B cell (primary cell): ENCODE data around the gene PLA2G2F. TPM values are rescaled to one million over a fixed set of nuclear protein-coding genes. Genes with fewer than 3 reads are reported as not detected.

Source experiments
- ATAC-seq: fragments of 200-7000 bp; cut with Tn5 transposase; one replicate; pipeline ENCODE4 v1.10.0; 2021; ENCODE audit warnings: low read depth, mild to moderate bottlenecking, moderate number of reproducible peaks, moderate library complexity
- CTCF ChIA-PET: fragments of 350-600 bp; sonication (Branson Sonifier 250); formaldehyde crosslinking; loops from one replicate; lab custom pipeline; 2021; ENCODE audit warnings: antibody characterized with exemption, inconsistent platforms; lab: Charles Lee
- POLR2A ChIA-PET: fragments of 350-600 bp; sonication (Branson Sonifier 250); formaldehyde crosslinking; loops from one replicate; lab custom pipeline; 2021; ENCODE audit warnings: antibody characterized with exemption; lab: Charles Lee
- DNase-seq: peaks from one replicate; pipeline ENCODE4 v3.0.0; 2013
- H2AFZ ChIP-seq: 2 replicates; pipeline ENCODE4 v1.6.1; 2012; ENCODE audit warnings: mild to moderate bottlenecking, low read depth, low read length; ENCODE audit not compliant: insufficient read depth, poor library complexity, severe bottlenecking
- H3K27ac ChIP-seq, 2 donors: 1 replicate in 1 of 2; 2 replicates in 1 of 2; pipeline ENCODE4 v1.5.1; 2012 to 2013; ENCODE audit warnings: low read length in 2 of 2, mild to moderate bottlenecking in 2 of 2, moderate library complexity in 1 of 2
- H3K27me3 ChIP-seq, 4 experiments: fragments of 200-600 bp in 1 of 4; sonication (generic) in 1 of 4; replicated peaks in 1 of 4; 1 replicate in 2 of 4; 2 replicates in 2 of 4; pipeline versions ENCODE4 v1.6.1 to v1.7.0; 2013 to 2016; ENCODE audit warnings: low read length in 3 of 4, mild to moderate bottlenecking in 2 of 4, mixed read lengths in 1 of 4, moderate library complexity in 1 of 4; ENCODE audit not compliant: insufficient read depth in 4 of 4, control insufficient read depth in 3 of 4; ENCODE audit errors: control extremely low read depth in 1 of 4
- H3K36me3 ChIP-seq, 2 experiments: replicated peaks in 1 of 2; 1 replicate in 1 of 2; 2 replicates in 1 of 2; pipeline versions ENCODE4 v1.6.1 to v1.7.1; 2013; ENCODE audit warnings: low read length in 1 of 2; ENCODE audit not compliant: insufficient read depth in 2 of 2, control insufficient read depth in 1 of 2; ENCODE audit errors: control extremely low read depth in 1 of 2, extremely low read depth in 1 of 2
- H3K4me1 ChIP-seq, 2 donors: fragments of 200-600 bp in 1 of 2; sonication (generic) in 1 of 2; 1 replicate in 1 of 2; 2 replicates in 1 of 2; pipeline versions ENCODE4 v1.5.1 to v1.6.1; 2013 to 2017; ENCODE audit warnings: low read length in 2 of 2; ENCODE audit not compliant: control insufficient read depth in 2 of 2, insufficient read depth in 2 of 2
- H3K4me2 ChIP-seq: replicated peaks from 2 replicates; pipeline ENCODE3; 2012; ENCODE audit warnings: mild to moderate bottlenecking, low read depth, low read length; ENCODE audit not compliant: poor library complexity, severe bottlenecking
- H3K4me3 ChIP-seq, 5 experiments: fragments of 200-600 bp in 1 of 5; sonication (generic) in 1 of 5; 1 replicate in 3 of 5; 2 replicates in 2 of 5; pipeline versions ENCODE4 v1.5.1 to v1.7.0; 2011 to 2016; ENCODE audit warnings: low read length in 4 of 5, mild to moderate bottlenecking in 4 of 5, low read depth in 2 of 5, control low read depth in 1 of 5, moderate library complexity in 1 of 5; ENCODE audit not compliant: insufficient read depth in 1 of 5; ENCODE audit errors: control extremely low read depth in 1 of 5, extremely low read depth in 1 of 5
- H3K79me2 ChIP-seq: fragments of 200-600 bp; sonication (generic); one replicate; pipeline ENCODE4 v1.6.0; 2016; ENCODE audit warnings: low read length; ENCODE audit not compliant: control insufficient read depth, insufficient read depth
- H3K9ac ChIP-seq: fragments of 200-600 bp; sonication (generic); 2 replicates; pipeline ENCODE4 v1.6.1; 2017; ENCODE audit warnings: mild to moderate bottlenecking, low read length, moderate library complexity
- H3K9me3 ChIP-seq, 3 donors: one replicate each; pipeline versions ENCODE4 v1.6.1 to v1.7.1; 2013; ENCODE audit warnings: low read length in 2 of 3; ENCODE audit not compliant: control insufficient read depth in 2 of 3, insufficient read depth in 1 of 3; ENCODE audit errors: control extremely low read depth in 1 of 3
- H4K20me1 ChIP-seq: 2 replicates; pipeline ENCODE4 v1.6.0; 2012; ENCODE audit warnings: mild to moderate bottlenecking, low read length; ENCODE audit not compliant: insufficient read depth, control insufficient read depth, poor library complexity, severe bottlenecking
- H3K27ac Mint-ChIP-seq: one replicate; pipeline ENCODE4 v1.8.0; 2021; ENCODE audit warnings: mixed read lengths
- H3K27me3 Mint-ChIP-seq: one replicate; pipeline ENCODE4 v1.8.0; 2021; ENCODE audit warnings: mixed read lengths
- H3K4me1 Mint-ChIP-seq: one replicate; pipeline ENCODE4 v1.8.0; 2021; ENCODE audit warnings: mixed read lengths
- H3K4me3 Mint-ChIP-seq: one replicate; pipeline ENCODE4 v1.8.0; 2021; ENCODE audit warnings: mixed read lengths
- H3K9me3 Mint-ChIP-seq: one replicate; pipeline ENCODE4 v1.8.0; 2022; ENCODE audit warnings: mixed read lengths; ENCODE audit not compliant: insufficient read depth
- CTCF ChIP-seq: fragments of 200-600 bp; IDR thresholded peaks from one replicate; pipeline ENCODE4 v1.8.0; 2022; ENCODE audit warnings: antibody characterized with exemption, mild to moderate bottlenecking
- EZH2 ChIP-seq: IDR thresholded peaks from 2 replicates; pipeline ENCODE4 v1.6.1; 2012; ENCODE audit warnings: borderline replicate concordance, low read depth, mild to moderate bottlenecking, moderate library complexity, low read length; ENCODE audit not compliant: insufficient read depth, poor library complexity, severe bottlenecking
- WGBS: methylation state at CpG from one replicate; pipeline ENCODE4 v1.1.5; 2013; ENCODE audit warnings: missing lambda C conversion rate; ENCODE audit not compliant: insufficient coverage; 5-methylcytosine and 5-hydroxymethylcytosine counted together
- intact Hi-C: fragments of 100-400 bp; cut with micrococcal nuclease; formaldehyde crosslinking; loops from one replicate; pipeline ENCODE4 v1.10.0; 2022
- polyA plus RNA-seq: library from polyadenylated mRNA; depleted of rRNA; stranded (reverse); fragments of >200 nt; gene quantifications from 2 replicates; pipeline ENCODE4 v1.2.3, GENCODE V29; 2012
- total RNA-seq, 2 donors: library from RNA; stranded (reverse); fragments of 120-200 nt in 1 of 2; gene quantifications; 1 replicate in 1 of 2; 2 replicates in 1 of 2; pipeline versions ENCODE4 v1.2.3 to v1.2.4, GENCODE V29; 2013 to 2022

The PLA2G2F gene
- total and polyA plus RNA-seq, 2 donors (not counting 1 experiment from before 2014, with no cell fraction given) = not detected

DNA sequence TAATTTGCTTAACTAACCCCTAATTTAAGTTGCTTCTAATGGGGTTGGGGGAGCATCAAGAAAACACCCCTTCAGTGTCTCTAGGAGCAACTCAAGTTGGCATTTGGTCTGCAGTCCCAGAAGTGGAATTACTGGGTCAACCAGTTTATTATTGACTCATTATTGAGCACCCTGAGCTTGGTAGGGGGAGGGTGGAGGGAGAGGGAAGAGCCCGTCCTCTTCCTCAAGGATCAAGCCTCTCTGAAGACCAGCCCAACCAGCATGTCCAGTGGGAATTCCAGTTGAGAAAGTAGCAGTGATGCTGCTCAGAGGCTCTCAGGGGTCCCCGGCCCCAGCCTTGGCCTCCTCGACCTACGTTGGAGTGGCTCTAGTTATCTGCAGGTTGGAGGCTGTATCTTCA lies 2.1 kb upstream of the PLA2G2F start:
- Mint-ChIP-seq H3K27ac (no peak overlapping the region), H3K4me1 (no peaks in the 10 kb centered on the region), H3K27me3 (peaks cover 13% of the 10 kb centered on the region), H3K9me3 (no peaks in the 10 kb centered on the region), H3K4me3 (no peak overlapping the region)
- no peak overlapping the region for H3K27ac ChIP-seq
- H2AFZ ChIP-seq = no peak overlapping the region
- 95% methylated on average over 3 of the region's 4 CpGs for WGBS
- no peaks in the 10 kb centered on the region for H3K4me1 ChIP-seq
- H4K20me1 ChIP-seq = no peaks in the 10 kb centered on the region
- peaks cover 0 to 4% (median 0%) of the 10 kb centered on the region in 3 donors for H3K9me3 ChIP-seq
- H3K4me2 ChIP-seq = no peak overlapping the region
- H3K4me3 ChIP-seq = no peak overlapping the region
- H3K27me3 ChIP-seq = peaks cover 0 to 6% (median 0%) of the 10 kb centered on the region in 4 experiments
- ChIA-PET POLR2A (no interaction called here), CTCF (no interaction called here)
- no peaks in the 10 kb centered on the region for H3K79me2 ChIP-seq
- TF ChIP-seq EZH2 = no peak
- TF ChIP-seq CTCF = no peak
- no peak overlapping the region for H3K9ac ChIP-seq
- no peak for ATAC-seq
- DNase-seq = no peak
- H3K36me3 ChIP-seq = no peaks in the 10 kb centered on the region
- intact Hi-C loops = no loop called here

DNA sequence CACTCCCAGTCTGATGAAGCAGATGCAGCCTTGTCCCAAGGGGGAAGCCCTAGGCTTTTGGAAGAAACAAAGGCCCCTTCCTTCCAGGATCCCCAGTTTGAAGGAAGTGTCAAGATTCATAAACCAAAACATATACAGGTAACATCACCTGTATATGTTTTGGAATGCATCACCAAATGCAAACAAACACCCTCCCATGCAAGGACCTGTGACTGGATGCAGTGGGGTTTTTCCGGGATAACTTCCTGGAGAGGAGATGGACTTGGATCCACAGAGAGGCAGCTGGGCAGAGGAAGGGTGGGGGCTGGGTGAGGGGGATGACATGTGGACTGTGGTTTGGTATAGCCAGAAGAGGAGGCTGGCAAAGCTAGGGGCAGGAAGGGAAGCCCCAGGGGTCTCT lies 1.5 kb upstream of the PLA2G2F start:
- Histone ChIP-seq H3K4me1 (no peaks in the 10 kb centered on the region), H3K4me3 (no peak overlapping the region), H4K20me1 (no peaks in the 10 kb centered on the region), H3K4me2 (no peak overlapping the region), H3K9ac (no peak overlapping the region), H3K27me3 (peaks cover 0 to 6% (median 0%) of the 10 kb centered on the region in 4 experiments), H2AFZ (no peak overlapping the region), H3K27ac (no peak overlapping the region), H3K9me3 (peaks cover 0 to 4% (median 0%) of the 10 kb centered on the region in 3 donors), H3K36me3 (no peaks in the 10 kb centered on the region), H3K79me2 (no peaks in the 10 kb centered on the region)
- H3K27me3 Mint-ChIP-seq = peaks cover 13% of the 10 kb centered on the region
- no peaks in the 10 kb centered on the region for H3K4me1 Mint-ChIP-seq
- no peak overlapping the region for H3K4me3 Mint-ChIP-seq
- DNase-seq (no peak), ATAC-seq (no peak)
- ChIA-PET POLR2A (no interaction called here), CTCF (no interaction called here)
- H3K27ac Mint-ChIP-seq = no peak overlapping the region
- no peak for TF ChIP-seq EZH2
- TF ChIP-seq CTCF = no peak
- H3K9me3 Mint-ChIP-seq = no peaks in the 10 kb centered on the region
- no CpG with 5 or more reads among the region's 1 CpG for WGBS
- intact Hi-C loops = no loop called here
